ENCODE data around the gene OR51V1.
"Not testable (repeated sequence)": the region's sequence is repeated elsewhere in the genome, so short reads cannot be mapped to it uniquely, and the experiment has no call there.

Gene OR51V1

GRCh38 chr11:5161045-5161444 is 39.4 kb downstream of the OR51V1 start:
- not testable (repeated sequence) for DNase-seq

GRCh38 chr11:5160217-5160616 is 40.3 kb downstream of the OR51V1 start:
- not testable (repeated sequence) for DNase-seq

GRCh38 chr11:5159806-5160205 is 40.7 kb downstream of the OR51V1 start:
- no peak for DNase-seq

- DNase-seq = no peak
Measured at GRCh38 chr11:5154657-5155056, 45.8 kb downstream of the OR51V1 start, which contains the start of gene OR52A1. OR52A1 (minus strand) TSS chr11:5154757; CDS start chr11:5152369, 2,388 bp downstream.

- DNase-seq = no peak
Measured at GRCh38 chr11:5153574-5154431, 46.7 kb downstream of the OR51V1 start.

GRCh38 chr11:5151713-5152153 is 48.7 kb downstream of the OR51V1 start:
- DNase-seq = no peak

Measured in NCI-H146 (cell line).